Measurements from ENCODE around the gene AKAP13. TPM values are rescaled to one million over a fixed set of nuclear protein-coding genes. Genes with fewer than 3 reads are reported as not detected.

Gene AKAP13
- total and polyA plus RNA-seq, 2 of the 13 experiments (the other 11 are each of a cell fraction or from before 2014, with no cell fraction given) = 6.7 to 27.1 TPM

DNA sequence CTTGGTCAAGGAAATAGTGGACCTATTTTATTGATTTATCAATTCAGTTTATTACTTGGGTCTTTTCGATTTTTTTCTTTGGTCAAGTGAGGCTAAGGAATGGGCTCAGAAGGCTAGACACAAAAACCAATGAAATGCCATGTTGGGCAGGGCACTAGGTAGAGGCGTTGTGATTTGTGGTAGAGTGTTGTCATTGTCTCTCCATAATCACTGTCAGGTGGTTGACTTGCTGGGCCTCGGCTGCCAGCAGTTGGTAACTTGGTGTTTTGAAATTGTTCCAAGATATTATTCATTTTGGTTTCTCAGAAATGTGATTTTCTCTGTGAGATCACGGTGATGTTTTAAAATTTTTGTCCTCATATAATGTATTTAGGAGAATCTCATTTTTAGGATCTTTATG is 240.7 kb downstream of the AKAP13 start (continued):
- TF ChIP-seq MEF2D (CRISPR knock-in tag; IDR thresholded peaks at IDR 0.05) (no peak), ZBTB20 (CRISPR knock-in tag; IDR thresholded peaks at IDR 0.05; ENCODE audit: borderline replicate concordance, low read depth) (no peak), ZSCAN22 (CRISPR knock-in tag; IDR thresholded peaks at IDR 0.05) (no peak), MYC (CRISPR knock-in tag; IDR thresholded peaks at IDR 0.05; ENCODE audit: borderline replicate concordance) (no peak), NR2C2 (CRISPR knock-in tag; IDR thresholded peaks at IDR 0.05; ENCODE audit: borderline replicate concordance) (no peak), ZNF777 (CRISPR knock-in tag; IDR thresholded peaks at IDR 0.05) (no peak), ZMAT5 (CRISPR knock-in tag; IDR thresholded peaks at IDR 0.05; ENCODE audit: borderline replicate concordance, low read depth) (no peak)
- TF ChIP-seq, protein P1, sequence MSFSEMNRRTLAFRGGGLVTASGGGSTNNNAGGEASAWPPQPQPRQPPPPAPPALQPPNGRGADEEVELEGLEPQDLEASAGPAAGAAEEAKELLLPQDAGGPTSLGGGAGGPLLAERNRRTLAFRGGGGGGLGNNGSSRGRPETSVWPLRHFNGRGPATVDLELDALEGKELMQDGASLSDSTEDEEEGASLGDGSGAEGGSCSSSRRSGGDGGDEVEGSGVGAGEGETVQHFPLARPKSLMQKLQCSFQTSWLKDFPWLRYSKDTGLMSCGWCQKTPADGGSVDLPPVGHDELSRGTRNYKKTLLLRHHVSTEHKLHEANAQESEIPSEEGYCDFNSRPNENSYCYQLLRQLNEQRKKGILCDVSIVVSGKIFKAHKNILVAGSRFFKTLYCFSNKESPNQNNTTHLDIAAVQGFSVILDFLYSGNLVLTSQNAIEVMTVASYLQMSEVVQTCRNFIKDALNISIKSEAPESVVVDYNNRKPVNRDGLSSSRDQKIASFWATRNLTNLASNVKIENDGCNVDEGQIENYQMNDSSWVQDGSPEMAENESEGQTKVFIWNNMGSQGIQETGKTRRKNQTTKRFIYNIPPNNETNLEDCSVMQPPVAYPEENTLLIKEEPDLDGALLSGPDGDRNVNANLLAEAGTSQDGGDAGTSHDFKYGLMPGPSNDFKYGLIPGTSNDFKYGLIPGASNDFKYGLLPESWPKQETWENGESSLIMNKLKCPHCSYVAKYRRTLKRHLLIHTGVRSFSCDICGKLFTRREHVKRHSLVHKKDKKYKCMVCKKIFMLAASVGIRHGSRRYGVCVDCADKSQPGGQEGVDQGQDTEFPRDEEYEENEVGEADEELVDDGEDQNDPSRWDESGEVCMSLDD (CRISPR knock-in tag; IDR thresholded peaks at IDR 0.05; ENCODE audit: borderline replicate concordance) = no peak

- in situ Hi-C loops (cut with HindIII; ENCODE audit: extremely low pct_ligation_motif_present, low pct_unique_long_range_greater_than_20kb) (loop anchor here (25.0 kb wide), 1 partner anchor 215 kb away; no protein-coding TSS in a partner anchor), intact Hi-C loops (cut with micrococcal nuclease; ENCODE audit: unreplicated experiment) (no loop called here)
- no TSS peak for BruUV-seq (replicated peaks)
- DNase-seq (ENCODE audit: low spot score) (no peak), FAIRE-seq (no peak), ATAC-seq (no peak)
- Histone ChIP-seq H3K9me3 (ENCODE audit: low read length) (no peaks in the 10 kb centered on the region), H4K20me1 (ENCODE audit: insufficient read depth, low read length) (no peaks in the 10 kb centered on the region), H3K27ac (ENCODE audit: extremely low read length, insufficient read depth, low read length) (no peak overlapping the region), H3K9ac (ENCODE audit: insufficient read depth, low read depth, low read length) (no peak overlapping the region), H2AFZ (ENCODE audit: low read length) (no peak overlapping the region), H3K4me1 (ENCODE audit: insufficient read depth, low read length) (peaks cover 17% of the 10 kb centered on the region), H3K27me3 (ENCODE audit: control insufficient read depth in 1 of 2, insufficient read depth in 2 of 2, low read length in 2 of 2) (no peaks in the 10 kb centered on the region), H3K79me2 (ENCODE audit: insufficient read depth, low read length) (no peaks in the 10 kb centered on the region), H3K4me2 (ENCODE audit: low read depth, low read length) (no peak overlapping the region), H3K4me3 (replicated peaks in 1 of 3; ENCODE audit: insufficient read depth in 1 of 3, low read depth in 2 of 3, low read length in 3 of 3) (no peak overlapping the region), H3K36me3 (replicated peaks in 1 of 2; ENCODE audit: control insufficient read depth in 1 of 2, insufficient read depth in 2 of 2, low read length in 2 of 2) (peaks cover 0 to 4% of the 10 kb centered on the region in 2 experiments; a peak in 2 of 5 replicates)
- POLR2A ChIA-PET = no interaction called here
- WGBS (ENCODE audit: low lambda C conversion rate) = 79% methylated on average over 6 of the region's 6 CpGs
- CTCF ChIA-PET (ENCODE audit: low intra/inter-chr PET ratio, low total read pairs) = no interaction called here
- TF ChIP-seq ZNF513 (CRISPR knock-in tag; conservative IDR thresholded peaks at IDR 0.05) (no peak), ARNT2 (CRISPR knock-in tag; IDR thresholded peaks at IDR 0.05; ENCODE audit: low read depth) (no peak), ZNF558 (CRISPR knock-in tag; IDR thresholded peaks at IDR 0.05; ENCODE audit: borderline replicate concordance) (no peak), TBX3 (IDR thresholded peaks at IDR 0.05; ENCODE audit: borderline replicate concordance) (no peak), ZBTB43 (CRISPR knock-in tag; conservative IDR thresholded peaks at IDR 0.05) (no peak)
- TF ChIP-seq, protein P2, sequence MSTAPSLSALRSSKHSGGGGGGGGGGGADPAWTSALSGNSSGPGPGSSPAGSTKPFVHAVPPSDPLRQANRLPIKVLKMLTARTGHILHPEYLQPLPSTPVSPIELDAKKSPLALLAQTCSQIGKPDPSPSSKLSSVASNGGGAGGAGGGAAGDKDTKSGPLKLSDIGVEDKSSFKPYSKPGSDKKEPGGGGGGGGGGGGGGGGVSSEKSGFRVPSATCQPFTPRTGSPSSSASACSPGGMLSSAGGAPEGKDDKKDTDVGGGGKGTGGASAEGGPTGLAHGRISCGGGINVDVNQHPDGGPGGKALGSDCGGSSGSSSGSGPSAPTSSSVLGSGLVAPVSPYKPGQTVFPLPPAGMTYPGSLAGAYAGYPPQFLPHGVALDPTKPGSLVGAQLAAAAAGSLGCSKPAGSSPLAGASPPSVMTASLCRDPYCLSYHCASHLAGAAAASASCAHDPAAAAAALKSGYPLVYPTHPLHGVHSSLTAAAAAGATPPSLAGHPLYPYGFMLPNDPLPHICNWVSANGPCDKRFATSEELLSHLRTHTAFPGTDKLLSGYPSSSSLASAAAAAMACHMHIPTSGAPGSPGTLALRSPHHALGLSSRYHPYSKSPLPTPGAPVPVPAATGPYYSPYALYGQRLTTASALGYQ (CRISPR knock-in tag; IDR thresholded peaks at IDR 0.05) = no peak
These were observed 241.9 kb downstream of the AKAP13 start for GRCh38 chr15:85622221-85622831.
